ENCODE results near the gene NHERF2. TPM values are rescaled to one million over a fixed set of nuclear protein-coding genes. Genes with fewer than 3 reads are reported as not detected.

NHERF2 gene
- total and polyA plus RNA-seq, 9 of the 15 experiments (the other 6 are each of a cell fraction or from before 2014, with no cell fraction given): 0.15 to 42.0 (median 12.5) TPM

DNA sequence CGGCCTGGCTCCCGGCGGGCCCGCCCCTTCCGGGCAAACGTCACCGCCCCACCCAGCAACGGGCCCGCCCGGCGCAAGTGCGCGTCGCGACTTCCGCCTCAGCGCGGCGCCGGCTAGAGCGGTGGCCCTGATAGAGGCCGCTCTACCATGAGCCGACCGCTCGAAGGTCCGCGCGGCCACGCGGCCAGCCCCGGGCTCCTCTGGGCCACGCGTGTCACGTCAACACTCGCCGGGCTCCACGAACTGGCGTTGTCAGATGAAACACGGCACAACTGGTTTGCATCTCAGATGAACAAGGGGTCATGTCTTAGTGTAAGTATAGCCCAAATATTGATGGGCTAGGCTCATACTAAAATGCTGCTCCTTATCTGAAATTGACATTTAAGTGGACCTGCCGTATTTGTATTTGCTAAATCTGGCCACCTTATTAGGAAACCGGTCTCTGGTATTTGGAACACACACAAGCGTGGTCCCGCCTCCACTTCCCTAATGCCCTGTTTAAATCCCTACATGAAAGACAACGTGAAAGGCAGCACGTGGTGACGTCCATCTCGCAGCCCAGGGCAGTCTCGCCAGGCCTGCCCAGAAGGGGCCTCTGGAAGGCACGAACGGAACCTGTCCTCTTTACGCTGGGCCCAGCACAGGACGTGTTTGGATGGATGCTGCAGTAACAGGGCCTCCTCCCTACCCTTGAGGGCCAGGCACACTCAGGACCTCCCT, 16.8 kb upstream of the NHERF2 start, which contains the start of gene ZNF598 (continued):
- TF ChIP-seq, protein P1, sequence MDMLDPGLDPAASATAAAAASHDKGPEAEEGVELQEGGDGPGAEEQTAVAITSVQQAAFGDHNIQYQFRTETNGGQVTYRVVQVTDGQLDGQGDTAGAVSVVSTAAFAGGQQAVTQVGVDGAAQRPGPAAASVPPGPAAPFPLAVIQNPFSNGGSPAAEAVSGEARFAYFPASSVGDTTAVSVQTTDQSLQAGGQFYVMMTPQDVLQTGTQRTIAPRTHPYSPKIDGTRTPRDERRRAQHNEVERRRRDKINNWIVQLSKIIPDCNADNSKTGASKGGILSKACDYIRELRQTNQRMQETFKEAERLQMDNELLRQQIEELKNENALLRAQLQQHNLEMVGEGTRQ (CRISPR knock-in tag; IDR thresholded peaks at IDR 0.05): peak; percentile 35; the same call in 1 of the 2 replicates
- TF ChIP-seq ZKSCAN3 (CRISPR knock-in tag; IDR thresholded peaks at IDR 0.05): no peak
- TF ChIP-seq, protein P2, sequence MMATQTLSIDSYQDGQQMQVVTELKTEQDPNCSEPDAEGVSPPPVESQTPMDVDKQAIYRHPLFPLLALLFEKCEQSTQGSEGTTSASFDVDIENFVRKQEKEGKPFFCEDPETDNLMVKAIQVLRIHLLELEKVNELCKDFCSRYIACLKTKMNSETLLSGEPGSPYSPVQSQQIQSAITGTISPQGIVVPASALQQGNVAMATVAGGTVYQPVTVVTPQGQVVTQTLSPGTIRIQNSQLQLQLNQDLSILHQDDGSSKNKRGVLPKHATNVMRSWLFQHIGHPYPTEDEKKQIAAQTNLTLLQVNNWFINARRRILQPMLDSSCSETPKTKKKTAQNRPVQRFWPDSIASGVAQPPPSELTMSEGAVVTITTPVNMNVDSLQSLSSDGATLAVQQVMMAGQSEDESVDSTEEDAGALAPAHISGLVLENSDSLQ (IDR thresholded peaks at IDR 0.05): peak; percentile 26; the same call in 1 of the 2 replicates
- no peak for TF ChIP-seq LCOR (CRISPR knock-in tag; IDR thresholded peaks at IDR 0.05)
- no peak for TF ChIP-seq ESRRB (CRISPR knock-in tag; IDR thresholded peaks at IDR 0.05; ENCODE audit: borderline replicate concordance)
- TF ChIP-seq BCOR (IDR thresholded peaks at IDR 0.05): peak; percentile 29; the same call in 1 of the 2 replicates
- TF ChIP-seq PHF20 (IDR thresholded peaks at IDR 0.05; ENCODE audit: partially characterized antibody): peak; percentile 88
- peak; percentile 85 for TF ChIP-seq L3MBTL2 (IDR thresholded peaks at IDR 0.05)
- no peak for TF ChIP-seq PTBP1 (IDR thresholded peaks at IDR 0.05; ENCODE audit: low read depth, low read length)
- TF ChIP-seq, protein P3, sequence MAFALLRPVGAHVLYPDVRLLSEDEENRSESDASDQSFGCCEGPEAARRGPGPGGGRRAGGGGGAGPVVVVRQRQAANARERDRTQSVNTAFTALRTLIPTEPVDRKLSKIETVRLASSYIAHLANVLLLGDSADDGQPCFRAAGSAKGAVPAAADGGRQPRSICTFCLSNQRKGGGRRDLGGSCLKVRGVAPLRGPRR (CRISPR knock-in tag; IDR thresholded peaks at IDR 0.05): no peak
- TF ChIP-seq, protein P4, sequence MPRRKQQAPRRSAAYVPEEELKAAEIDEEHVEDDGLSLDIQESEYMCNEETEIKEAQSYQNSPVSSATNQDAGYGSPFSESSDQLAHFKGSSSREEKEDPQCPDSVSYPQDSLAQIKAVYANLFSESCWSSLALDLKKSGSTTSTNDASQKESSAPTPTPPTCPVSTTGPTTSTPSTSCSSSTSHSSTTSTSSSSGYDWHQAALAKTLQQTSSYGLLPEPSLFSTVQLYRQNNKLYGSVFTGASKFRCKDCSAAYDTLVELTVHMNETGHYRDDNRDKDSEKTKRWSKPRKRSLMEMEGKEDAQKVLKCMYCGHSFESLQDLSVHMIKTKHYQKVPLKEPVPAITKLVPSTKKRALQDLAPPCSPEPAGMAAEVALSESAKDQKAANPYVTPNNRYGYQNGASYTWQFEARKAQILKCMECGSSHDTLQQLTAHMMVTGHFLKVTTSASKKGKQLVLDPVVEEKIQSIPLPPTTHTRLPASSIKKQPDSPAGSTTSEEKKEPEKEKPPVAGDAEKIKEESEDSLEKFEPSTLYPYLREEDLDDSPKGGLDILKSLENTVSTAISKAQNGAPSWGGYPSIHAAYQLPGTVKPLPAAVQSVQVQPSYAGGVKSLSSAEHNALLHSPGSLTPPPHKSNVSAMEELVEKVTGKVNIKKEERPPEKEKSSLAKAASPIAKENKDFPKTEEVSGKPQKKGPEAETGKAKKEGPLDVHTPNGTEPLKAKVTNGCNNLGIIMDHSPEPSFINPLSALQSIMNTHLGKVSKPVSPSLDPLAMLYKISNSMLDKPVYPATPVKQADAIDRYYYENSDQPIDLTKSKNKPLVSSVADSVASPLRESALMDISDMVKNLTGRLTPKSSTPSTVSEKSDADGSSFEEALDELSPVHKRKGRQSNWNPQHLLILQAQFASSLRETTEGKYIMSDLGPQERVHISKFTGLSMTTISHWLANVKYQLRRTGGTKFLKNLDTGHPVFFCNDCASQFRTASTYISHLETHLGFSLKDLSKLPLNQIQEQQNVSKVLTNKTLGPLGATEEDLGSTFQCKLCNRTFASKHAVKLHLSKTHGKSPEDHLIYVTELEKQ (CRISPR knock-in tag; IDR thresholded peaks at IDR 0.05): no peak
- TF ChIP-seq BDP1 (IDR thresholded peaks at IDR 0.05; ENCODE audit: insufficient read depth, insufficient read length): no peak
- no peak for TF ChIP-seq KHSRP (IDR thresholded peaks at IDR 0.05)
- TF ChIP-seq, protein P5, sequence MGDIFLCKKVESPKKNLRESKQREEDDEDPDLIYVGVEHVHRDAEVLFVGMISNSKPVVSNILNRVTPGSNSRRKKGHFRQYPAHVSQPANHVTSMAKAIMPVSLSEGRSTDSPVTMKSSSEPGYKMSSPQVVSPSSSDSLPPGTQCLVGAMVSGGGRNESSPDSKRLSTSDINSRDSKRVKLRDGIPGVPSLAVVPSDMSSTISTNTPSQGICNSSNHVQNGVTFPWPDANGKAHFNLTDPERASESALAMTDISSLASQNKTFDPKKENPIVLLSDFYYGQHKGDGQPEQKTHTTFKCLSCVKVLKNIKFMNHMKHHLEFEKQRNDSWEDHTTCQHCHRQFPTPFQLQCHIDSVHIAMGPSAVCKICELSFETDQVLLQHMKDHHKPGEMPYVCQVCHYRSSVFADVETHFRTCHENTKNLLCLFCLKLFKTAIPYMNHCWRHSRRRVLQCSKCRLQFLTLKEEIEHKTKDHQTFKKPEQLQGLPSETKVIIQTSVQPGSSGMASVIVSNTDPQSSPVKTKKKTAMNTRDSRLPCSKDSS (IDR thresholded peaks at IDR 0.05; ENCODE audit: low read depth, partially characterized antibody): no peak
- no peak for TF ChIP-seq ZNF778 (CRISPR knock-in tag; IDR thresholded peaks at IDR 0.05)
- TF ChIP-seq BACH1 (tag; IDR thresholded peaks at IDR 0.05): no peak
- peak; percentile 60; the same call in 1 of the 2 replicates for TF ChIP-seq GTF2E2 (tag; IDR thresholded peaks at IDR 0.05)
- TF ChIP-seq, protein P6, sequence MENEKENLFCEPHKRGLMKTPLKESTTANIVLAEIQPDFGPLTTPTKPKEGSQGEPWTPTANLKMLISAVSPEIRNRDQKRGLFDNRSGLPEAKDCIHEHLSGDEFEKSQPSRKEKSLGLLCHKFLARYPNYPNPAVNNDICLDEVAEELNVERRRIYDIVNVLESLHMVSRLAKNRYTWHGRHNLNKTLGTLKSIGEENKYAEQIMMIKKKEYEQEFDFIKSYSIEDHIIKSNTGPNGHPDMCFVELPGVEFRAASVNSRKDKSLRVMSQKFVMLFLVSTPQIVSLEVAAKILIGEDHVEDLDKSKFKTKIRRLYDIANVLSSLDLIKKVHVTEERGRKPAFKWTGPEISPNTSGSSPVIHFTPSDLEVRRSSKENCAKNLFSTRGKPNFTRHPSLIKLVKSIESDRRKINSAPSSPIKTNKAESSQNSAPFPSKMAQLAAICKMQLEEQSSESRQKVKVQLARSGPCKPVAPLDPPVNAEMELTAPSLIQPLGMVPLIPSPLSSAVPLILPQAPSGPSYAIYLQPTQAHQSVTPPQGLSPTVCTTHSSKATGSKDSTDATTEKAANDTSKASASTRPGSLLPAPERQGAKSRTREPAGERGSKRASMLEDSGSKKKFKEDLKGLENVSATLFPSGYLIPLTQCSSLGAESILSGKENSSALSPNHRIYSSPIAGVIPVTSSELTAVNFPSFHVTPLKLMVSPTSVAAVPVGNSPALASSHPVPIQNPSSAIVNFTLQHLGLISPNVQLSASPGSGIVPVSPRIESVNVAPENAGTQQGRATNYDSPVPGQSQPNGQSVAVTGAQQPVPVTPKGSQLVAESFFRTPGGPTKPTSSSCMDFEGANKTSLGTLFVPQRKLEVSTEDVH (IDR thresholded peaks at IDR 0.05; ENCODE audit: low read depth, partially characterized antibody): peak; percentile 60

Data from K562 (cell line).